Neural progenitor cell (in vitro differentiated cells): ENCODE data around the gene LIMK1. TPM values are rescaled to one million over a fixed set of nuclear protein-coding genes. Genes with fewer than 3 reads are reported as not detected.
A peak's percentile ranks its signal among the peaks of the same experiment; 100 is the strongest.
"Not testable (repeated sequence)": the region's sequence is repeated elsewhere in the genome, so short reads cannot be mapped to it uniquely, and the experiment has no call there.

Experiments used
- DNase-seq: peaks from one replicate; pipeline ENCODE4 v3.0.0-alpha.2; 2016; ENCODE audit warnings: low spot score
- H2AFZ ChIP-seq: fragments of 200-600 bp; sonication (generic); replicated peaks from 2 replicates; pipeline ENCODE4 v1.6.1; 2016; ENCODE audit warnings: antibody characterized with exemption
- H3F3A ChIP-seq: fragments of 200-600 bp; sonication (generic); 2 replicates; pipeline ENCODE4 v1.6.1; 2016; ENCODE audit warnings: antibody characterized with exemption, low read depth
- H3K27ac ChIP-seq: fragments of 200-600 bp; sonication (generic); 2 replicates; pipeline ENCODE4 v1.5.1; 2016; ENCODE audit warnings: mild to moderate bottlenecking
- H3K27me3 ChIP-seq: fragments of 200-600 bp; sonication (generic); 2 replicates; pipeline ENCODE4 v1.6.1; 2016; ENCODE audit warnings: mild to moderate bottlenecking, moderate library complexity
- H3K36me3 ChIP-seq: fragments of 200-600 bp; sonication (generic); 2 replicates; pipeline ENCODE4 v1.5.1; 2016
- H3K4me1 ChIP-seq: fragments of 200-600 bp; sonication (generic); 2 replicates; pipeline ENCODE4 v1.6.1; 2016; ENCODE audit warnings: mixed run types
- H3K4me2 ChIP-seq: fragments of 200-600 bp; sonication (generic); 2 replicates; pipeline ENCODE4 v1.6.1; 2016
- H3K4me3 ChIP-seq: fragments of 200-600 bp; sonication (generic); 2 replicates; pipeline ENCODE4 v1.5.1; 2016
- H3K79me2 ChIP-seq: fragments of 200-600 bp; sonication (generic); 2 replicates; pipeline ENCODE4 v1.6.1; 2016; ENCODE audit warnings: low read depth
- H3K9ac ChIP-seq: fragments of 200-600 bp; sonication (generic); 2 replicates; pipeline ENCODE4 v1.6.1; 2016
- H3K9me3 ChIP-seq: fragments of 200-600 bp; sonication (generic); 2 replicates; pipeline ENCODE4 v1.5.1; 2016; ENCODE audit warnings: low read depth
- H4K20me1 ChIP-seq: fragments of 200-600 bp; sonication (generic); 2 replicates; pipeline ENCODE4 v1.6.1; 2016; ENCODE audit warnings: low read depth
- H3K27ac Mint-ChIP-seq: 3 replicates; pipeline ENCODE4 v1.8.0; 2021; ENCODE audit warnings: mixed read lengths
- H3K27me3 Mint-ChIP-seq: 2 replicates; pipeline ENCODE4 v1.8.0; 2022; ENCODE audit warnings: low read depth, mild to moderate bottlenecking, inconsistent platforms, moderate library complexity, mixed read lengths; ENCODE audit not compliant: insufficient read depth
- H3K36me3 Mint-ChIP-seq: 3 replicates; pipeline ENCODE4 v1.8.0; 2021; ENCODE audit warnings: mixed read lengths
- H3K4me1 Mint-ChIP-seq: 3 replicates; pipeline ENCODE4 v1.8.0; 2021; ENCODE audit warnings: mixed read lengths
- H3K4me3 Mint-ChIP-seq: 3 replicates; pipeline ENCODE4 v1.8.0; 2021; ENCODE audit warnings: mild to moderate bottlenecking, moderate library complexity, mixed read lengths
- H3K9me3 Mint-ChIP-seq: 3 replicates; pipeline ENCODE4 v1.8.0; 2020; ENCODE audit warnings: mixed read lengths
- CTCF ChIP-seq: fragments of 200-600 bp; sonication (generic); IDR thresholded peaks from 2 replicates; pipeline ENCODE4 v1.5.1; 2017; ENCODE audit warnings: antibody characterized with exemption, mild to moderate bottlenecking
- EZH2 ChIP-seq: fragments of 200-600 bp; sonication (generic); IDR thresholded peaks from 2 replicates; pipeline ENCODE4 v1.6.1; 2017; ENCODE audit warnings: antibody characterized with exemption, mild to moderate bottlenecking, moderate library complexity
- EZH2phosphoT487 ChIP-seq: fragments of 200-600 bp; sonication (generic); IDR thresholded peaks from 2 replicates; pipeline ENCODE4 v1.6.1; 2017; ENCODE audit warnings: antibody characterized with exemption
- total RNA-seq: library from RNA; depleted of rRNA; stranded (reverse); fragments of >200 nt; gene quantifications from 2 replicates; pipeline ENCODE4 v1.2.3, GENCODE V29; 2015; ENCODE audit warnings: low replicate concordance

Gene LIMK1
- total RNA-seq, 1 donor from 2014 or later, result 29.9 TPM

- H3K27ac Mint-ChIP-seq, result no peak overlapping the region
- no peak overlapping the region for H3K4me3 ChIP-seq
- no peak overlapping the region for H3K4me2 ChIP-seq
- no peaks in the 10 kb centered on the region for H3K27me3 Mint-ChIP-seq
- TF ChIP-seq CTCF (no peak), EZH2phosphoT487 (no peak), EZH2 (no peak)
- no peaks in the 10 kb centered on the region for H3K4me1 ChIP-seq
- no peaks in the 10 kb centered on the region for H3K4me1 Mint-ChIP-seq
- no peaks in the 10 kb centered on the region for H3K9me3 ChIP-seq
- no peaks in the 10 kb centered on the region for H3K9me3 Mint-ChIP-seq
- H4K20me1 ChIP-seq, result no peaks in the 10 kb centered on the region
- H3K36me3 Mint-ChIP-seq, result no peaks in the 10 kb centered on the region
- H3K36me3 ChIP-seq, result no peaks in the 10 kb centered on the region
- no peak overlapping the region for H3K9ac ChIP-seq
- H3K4me3 Mint-ChIP-seq, result no peak overlapping the region
- H3K27ac ChIP-seq, result no peak overlapping the region
- no peaks in the 10 kb centered on the region for H3K79me2 ChIP-seq
- H3F3A ChIP-seq, result no peaks in the 10 kb centered on the region
- no peak for DNase-seq
- H2AFZ ChIP-seq, result no peak overlapping the region
- H3K27me3 ChIP-seq, result no peaks in the 10 kb centered on the region
Observed at GRCh38 chr7:74157605-74158004, 74.0 kb downstream of the LIMK1 start.

- Histone ChIP-seq H4K20me1 (no peaks in the 10 kb centered on the region), H3K9ac (no peak overlapping the region), H3K36me3 (no peaks in the 10 kb centered on the region), H3K4me2 (no peak overlapping the region), H3K27me3 (no peaks in the 10 kb centered on the region), H3K4me3 (no peak overlapping the region), H3K79me2 (no peaks in the 10 kb centered on the region), H3K4me1 (no peaks in the 10 kb centered on the region), H3K9me3 (no peaks in the 10 kb centered on the region), H2AFZ (no peak overlapping the region), H3K27ac (no peak overlapping the region), H3F3A (no peaks in the 10 kb centered on the region)
- Mint-ChIP-seq H3K9me3 (no peaks in the 10 kb centered on the region), H3K4me3 (no peak overlapping the region), H3K36me3 (peaks cover 3% of the 10 kb centered on the region), H3K27ac (no peak overlapping the region), H3K4me1 (no peaks in the 10 kb centered on the region), H3K27me3 (no peaks in the 10 kb centered on the region)
- TF ChIP-seq EZH2 (no peak), CTCF (peak; percentile 58)
- DNase-seq, result peak; percentile 23
Observed at GRCh38 chr7:74164985-74165456, 81.4 kb downstream of the LIMK1 start.

- Histone ChIP-seq H3K27me3 (no peaks in the 10 kb centered on the region), H4K20me1 (no peaks in the 10 kb centered on the region), H3K79me2 (no peaks in the 10 kb centered on the region), H3K36me3 (no peaks in the 10 kb centered on the region), H3K9me3 (no peaks in the 10 kb centered on the region), H3K4me2 (no peak overlapping the region), H2AFZ (no peak overlapping the region), H3K9ac (no peak overlapping the region), H3K4me1 (no peaks in the 10 kb centered on the region), H3F3A (no peaks in the 10 kb centered on the region), H3K4me3 (no peak overlapping the region), H3K27ac (no peak overlapping the region)
- no peak for DNase-seq
- Mint-ChIP-seq H3K27ac (no peak overlapping the region), H3K27me3 (no peaks in the 10 kb centered on the region), H3K4me3 (no peak overlapping the region), H3K36me3 (peaks cover 3% of the 10 kb centered on the region), H3K4me1 (no peaks in the 10 kb centered on the region), H3K9me3 (no peaks in the 10 kb centered on the region)
- no peak for TF ChIP-seq EZH2phosphoT487
- TF ChIP-seq EZH2, result no peak
- no peak for TF ChIP-seq CTCF
Observed at GRCh38 chr7:74165867-74166593, 82.4 kb downstream of the LIMK1 start.

GRCh38 chr7:74167324-74167723 is 83.7 kb downstream of the LIMK1 start:
- H3K4me1 Mint-ChIP-seq, H3K36me3 ChIP-seq, H2AFZ ChIP-seq, H3K27me3 Mint-ChIP-seq, H3K27me3 ChIP-seq, H3K27ac ChIP-seq, H4K20me1 ChIP-seq, H3K9ac ChIP-seq, H3F3A ChIP-seq, H3K9me3 ChIP-seq, H3K4me3 Mint-ChIP-seq, H3K27ac Mint-ChIP-seq, H3K4me3 ChIP-seq, H3K9me3 Mint-ChIP-seq, H3K36me3 Mint-ChIP-seq, DNase-seq, H3K4me2 ChIP-seq, H3K79me2 ChIP-seq, H3K4me1 ChIP-seq: not testable (repeated sequence)
